Measurements from ENCODE around the gene LONRF3. TPM values are rescaled to one million over a fixed set of nuclear protein-coding genes. Genes with fewer than 3 reads are reported as not detected.

Gene LONRF3
- total and polyA plus RNA-seq, 2 of the 8 experiments (the other 6 are each of a cell fraction or from before 2014, with no cell fraction given) = 0.11 TPM; not detected in 1

- Histone ChIP-seq H2BK15ac (ENCODE audit: low read length) (no peak overlapping the region), H3K56ac (replicated peaks; ENCODE audit: insufficient read length, low read depth, low read length) (no peak overlapping the region), H3K79me2 (ENCODE audit: control insufficient read depth in 1 of 2, insufficient read depth in 2 of 2, low read length in 2 of 2) (no peaks in the 10 kb centered on the region), H2BK12ac (ENCODE audit: low read depth, low read length) (no peak overlapping the region), H3K4ac (replicated peaks; ENCODE audit: insufficient read length, low read depth, low read length) (no peak overlapping the region), H3K79me1 (ENCODE audit: low read depth, low read length) (no peaks in the 10 kb centered on the region), H3K23me2 (ENCODE audit: low read depth, low read length) (no peaks in the 10 kb centered on the region), H3K27ac (ENCODE audit: low read depth, low read length) (no peak overlapping the region), H2BK120ac (replicated peaks; ENCODE audit: low read depth, low read length) (no peak overlapping the region), H3K4me3 (ENCODE audit: extremely low read depth in 1 of 4, insufficient read depth in 2 of 4, low read depth in 3 of 4, low read length in 4 of 4) (no peak overlapping the region), H2AFZ (ENCODE audit: low read length) (no peak overlapping the region), H3K14ac (ENCODE audit: insufficient read length) (no peak overlapping the region), H3K18ac (ENCODE audit: extremely low read depth, low read length) (no peak overlapping the region), H2BK20ac (ENCODE audit: low read length) (no peak overlapping the region), H3K27me3 (replicated peaks in 1 of 4; ENCODE audit: control insufficient read depth in 3 of 4, extremely low read depth in 1 of 4, insufficient read depth in 3 of 4, low read length in 3 of 4) (no peaks in the 10 kb centered on the region), H3K23ac (ENCODE audit: insufficient read length) (no peak overlapping the region), H2BK5ac (ENCODE audit: low read depth, low read length) (no peak overlapping the region), H3K9ac (replicated peaks in 1 of 4; ENCODE audit: extremely low read depth in 1 of 4, low read depth in 3 of 4, low read length in 3 of 4) (no peak overlapping the region), H3K9me3 (ENCODE audit: insufficient read depth in 2 of 2, low read depth in 1 of 2, low read length in 1 of 2) (no peaks in the 10 kb centered on the region), H4K91ac (replicated peaks; ENCODE audit: insufficient read length, low read length) (no peak overlapping the region), H4K5ac (ENCODE audit: insufficient read length, low read depth, low read length) (no peak overlapping the region), H3K4me2 (ENCODE audit: insufficient read depth in 1 of 2, low read depth in 2 of 2, low read length in 2 of 2) (no peak overlapping the region), H2AK5ac (ENCODE audit: low read depth, low read length) (no peak overlapping the region), H4K8ac (ENCODE audit: extremely low read depth, insufficient read depth, low read length) (no peak overlapping the region), H3K36me3 (ENCODE audit: control insufficient read depth in 2 of 4, insufficient read depth in 4 of 4, low read length in 3 of 4) (no peaks in the 10 kb centered on the region), H4K20me1 (replicated peaks in 1 of 2; ENCODE audit: control insufficient read depth in 1 of 2, insufficient read depth in 2 of 2, low read length in 2 of 2) (no peaks in the 10 kb centered on the region), H3K4me1 (replicated peaks in 1 of 4; ENCODE audit: control insufficient read depth in 3 of 4, insufficient read depth in 4 of 4, low read length in 3 of 4) (no peaks in the 10 kb centered on the region)
- DNase-seq (ENCODE audit: low read depth in 1 of 2, low spot score in 2 of 2) = no peak
- ChIA-PET CTCF (ENCODE audit: partially characterized antibody) (no interaction called here), POLR2A (ENCODE audit: partially characterized antibody) (no interaction called here)
- 94% methylated on average over 2 of the region's 2 CpGs; no CpG with 5 or more reads in 1 of the 2 experiments for WGBS, 2 experiments (ENCODE audit: extremely low coverage in 1 of 2, insufficient coverage in 1 of 2, insufficient read length in 1 of 2, insufficient replicate concordance in 2 of 2, low coverage in 1 of 2, low lambda C conversion rate in 2 of 2, missing lambda C conversion rate in 1 of 2)
- TF ChIP-seq POLR2AphosphoS5 (IDR thresholded peaks at IDR 0.05; ENCODE audit: low read depth, low read length) (no peak), TAF7 (optimal IDR thresholded peaks at IDR 0.05; ENCODE audit: borderline replicate concordance, low read depth, low read length) (no peak), BRCA1 (IDR thresholded peaks at IDR 0.05; ENCODE audit: low read depth, low read length) (no peak)
- no peak for FAIRE-seq
Observed at GRCh38 chrX:118945921-118946320, 28.5 kb upstream of the LONRF3 start.
